Activated T-cell treated with anti-CD3 and anti-CD28 coated beads for 48 hours (primary cell): ENCODE data around the gene SAP30L.

ENCODE experiments used
- DNase-seq: peaks from one replicate; pipeline ENCODE4 v3.0.0-alpha.2; 2020; ENCODE audit warnings: low read depth

The SAP30L gene

DNA sequence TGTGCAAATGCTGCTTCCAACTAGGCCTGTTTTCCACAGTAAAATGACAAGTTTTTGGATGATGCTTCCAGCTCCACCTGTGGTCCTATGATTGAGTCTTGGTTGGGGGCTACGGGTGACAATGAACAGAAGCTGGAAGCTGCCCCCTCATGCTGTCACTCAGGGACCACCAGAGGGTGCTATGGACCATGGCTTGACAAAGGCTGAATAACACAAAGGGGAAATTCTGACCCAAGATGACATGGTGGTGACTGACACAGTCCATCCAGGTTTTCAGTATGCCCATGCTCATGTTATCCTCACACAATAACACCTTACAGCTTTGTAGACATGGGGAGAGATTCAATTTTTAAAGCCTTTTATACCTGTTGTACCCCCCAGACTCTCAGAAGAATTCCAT, 23.9 kb upstream of the SAP30L start:
- DNase-seq = no peak

DNA sequence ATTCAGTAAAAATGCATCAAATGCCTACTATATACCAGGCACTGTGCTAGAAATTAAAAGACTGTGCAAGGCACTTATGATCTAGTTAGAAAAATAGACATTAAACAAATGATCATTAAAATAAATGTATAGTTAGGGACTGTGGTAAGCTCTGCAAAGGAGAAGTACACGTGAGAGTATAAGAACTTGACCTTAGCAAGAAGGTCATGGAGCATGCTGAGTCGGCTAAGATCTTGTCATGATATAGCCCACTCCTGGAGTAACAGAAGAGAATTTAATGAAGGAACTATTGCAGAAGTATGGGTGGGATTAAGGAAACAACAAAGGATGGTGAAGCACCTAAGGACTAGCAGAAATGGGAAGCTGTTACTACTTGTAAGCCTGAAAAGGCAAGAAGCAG, 23.5 kb upstream of the SAP30L start:
- DNase-seq = no peak

DNA sequence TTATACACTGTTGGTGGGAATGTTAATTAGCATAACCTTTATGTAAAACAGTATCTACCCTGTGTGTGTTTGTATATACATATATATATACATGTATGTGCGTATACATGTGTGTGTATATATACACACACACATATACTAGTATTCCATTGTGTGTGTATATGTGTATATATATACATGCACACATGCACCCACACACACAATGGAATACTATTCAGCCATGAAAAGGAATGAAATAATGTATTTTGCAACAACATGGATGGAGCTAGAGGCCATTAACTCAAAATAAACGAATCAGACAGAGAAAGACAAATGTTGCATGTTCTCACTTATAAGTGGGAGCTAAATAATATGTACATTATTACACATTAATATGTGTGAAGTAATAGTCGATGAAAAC, 17.6 kb upstream of the SAP30L start:
- no peak for DNase-seq

DNA sequence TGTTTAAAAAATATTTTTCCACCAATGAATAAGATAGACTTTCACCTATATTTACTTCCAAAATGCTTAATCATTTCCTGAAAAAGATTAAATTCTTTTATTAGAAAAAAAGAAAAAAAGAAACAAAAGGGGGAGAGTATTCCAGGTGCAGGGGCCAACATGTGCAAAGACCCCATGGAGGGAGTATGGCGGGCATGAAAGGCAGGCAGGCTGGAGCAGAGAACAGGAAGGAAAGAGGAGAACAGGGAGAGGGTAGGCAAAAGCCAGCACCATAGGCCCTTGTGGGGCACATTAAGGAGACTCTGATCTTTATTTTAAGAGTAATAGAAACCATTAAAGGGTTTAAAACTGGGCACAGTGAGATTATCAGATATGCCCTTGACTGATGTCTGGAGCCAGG, 16.5 kb upstream of the SAP30L start:
- DNase-seq = no peak

GRCh38 chr5:154430466-154430865, 15.3 kb upstream of the SAP30L start:
- no peak for DNase-seq

GRCh38 chr5:154430961-154431630, 14.7 kb upstream of the SAP30L start:
- no peak for DNase-seq

DNA sequence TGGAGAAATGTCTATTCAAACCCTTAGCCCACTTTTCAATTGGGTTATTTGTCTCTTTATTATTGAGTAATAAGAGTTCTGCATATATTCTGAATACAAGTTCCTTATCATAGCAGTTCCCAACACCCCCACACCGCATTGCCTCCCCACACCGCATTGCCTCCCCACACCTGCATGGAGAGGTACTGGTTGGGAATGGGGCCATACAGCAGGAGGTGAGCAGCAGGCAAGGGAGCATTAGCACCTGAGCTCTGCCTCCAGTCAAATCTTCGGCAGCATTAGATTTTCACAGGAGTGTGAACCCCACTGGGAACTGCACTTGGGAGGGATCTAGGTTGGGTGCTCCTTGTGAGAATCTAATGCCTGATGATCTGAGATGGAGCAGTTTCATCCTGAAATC, 10.6 kb upstream of the SAP30L start:
- no peak for DNase-seq

- no peak for DNase-seq
These were observed 8.4 kb upstream of the SAP30L start for GRCh38 chr5:154437281-154437965.

GRCh38 chr5:154440540-154440939, 5.3 kb upstream of the SAP30L start:
- no peak for DNase-seq

DNA sequence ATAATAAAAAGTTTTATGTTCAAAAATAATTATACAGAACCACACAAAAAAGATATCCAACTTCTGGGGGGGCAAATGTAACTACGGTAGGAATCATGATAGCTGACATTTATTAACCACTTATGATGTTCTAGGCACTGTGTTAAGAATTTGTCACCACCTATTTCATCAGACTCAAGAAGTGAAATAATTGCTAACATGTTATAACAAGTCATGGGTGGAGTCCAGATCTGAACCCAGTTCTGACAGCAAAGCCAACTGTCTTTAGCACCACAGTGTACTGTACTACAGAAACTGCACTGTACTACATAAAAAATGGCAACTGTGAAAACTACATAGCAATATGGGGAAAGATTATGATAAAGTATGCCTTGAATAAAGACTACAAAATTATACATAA, 3.0 kb upstream of the SAP30L start:
- no peak for DNase-seq

- DNase-seq = peak; percentile 6
These were observed 1.0 kb upstream of the SAP30L start for GRCh38 chr5:154444556-154445421.

DNA sequence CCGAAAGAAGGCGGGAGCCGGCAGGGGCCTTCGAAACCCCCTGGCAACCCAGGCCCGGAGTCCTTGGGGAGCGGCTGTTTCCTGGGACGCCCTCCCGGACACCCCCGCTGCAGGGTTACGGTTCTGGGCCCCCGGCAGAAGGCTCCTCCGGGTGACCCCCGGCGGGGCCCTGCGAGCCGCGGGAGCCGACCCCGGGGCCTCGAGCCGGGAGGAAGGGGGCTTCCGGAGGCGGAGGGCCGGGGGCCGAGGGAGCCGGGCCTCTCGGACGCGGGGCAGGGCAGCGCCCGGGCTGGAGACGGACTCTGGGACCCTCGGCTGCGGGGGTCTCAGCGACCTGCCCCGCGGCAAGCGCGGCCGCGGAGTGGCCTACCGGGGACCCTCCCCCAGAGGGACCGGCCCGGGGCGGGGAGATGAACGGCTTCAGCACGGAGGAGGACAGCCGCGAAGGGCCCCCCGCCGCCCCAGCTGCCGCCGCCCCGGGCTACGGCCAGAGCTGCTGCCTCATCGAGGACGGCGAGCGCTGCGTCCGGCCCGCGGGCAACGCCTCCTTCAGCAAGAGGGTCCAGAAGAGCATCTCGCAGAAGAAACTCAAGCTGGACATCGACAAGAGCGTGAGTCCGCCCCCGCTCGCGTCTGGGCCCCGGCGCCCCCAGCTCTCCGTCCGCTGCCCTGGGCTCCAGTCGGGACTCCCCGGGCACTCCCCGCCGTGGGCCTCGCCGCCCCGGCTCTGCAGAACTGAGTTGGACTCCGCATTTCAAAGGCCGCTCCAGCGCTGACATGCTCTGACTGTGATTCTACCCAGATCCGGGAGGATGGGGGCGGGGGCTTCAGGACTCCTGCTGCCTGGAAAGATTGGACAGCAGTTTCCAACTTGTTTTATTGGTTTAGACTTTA, 645 bp downstream of the SAP30L start:
- DNase-seq = peak; percentile 25

- no peak for DNase-seq
These were observed 1.4 kb downstream of the SAP30L start for GRCh38 chr5:154447089-154447725.

DNA sequence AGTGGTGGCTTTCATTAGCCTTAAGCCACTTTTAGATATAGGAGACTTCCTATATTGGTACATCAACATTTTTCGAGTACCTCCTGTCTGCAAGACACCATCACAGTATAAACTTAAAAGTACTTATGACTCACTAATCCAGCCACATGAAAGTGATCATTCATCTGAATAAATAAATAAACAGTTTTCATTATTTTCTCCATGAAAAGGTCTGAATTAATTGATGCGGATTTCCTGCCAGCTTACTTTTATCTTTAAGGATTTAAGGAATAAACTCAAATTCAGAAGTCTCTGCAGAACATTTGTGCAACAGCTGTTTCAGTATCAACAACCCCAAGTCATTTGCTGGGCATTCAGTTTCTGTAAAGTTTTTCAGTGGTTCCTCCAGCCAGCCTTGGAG, 4.0 kb downstream of the SAP30L start:
- no peak for DNase-seq

DNA sequence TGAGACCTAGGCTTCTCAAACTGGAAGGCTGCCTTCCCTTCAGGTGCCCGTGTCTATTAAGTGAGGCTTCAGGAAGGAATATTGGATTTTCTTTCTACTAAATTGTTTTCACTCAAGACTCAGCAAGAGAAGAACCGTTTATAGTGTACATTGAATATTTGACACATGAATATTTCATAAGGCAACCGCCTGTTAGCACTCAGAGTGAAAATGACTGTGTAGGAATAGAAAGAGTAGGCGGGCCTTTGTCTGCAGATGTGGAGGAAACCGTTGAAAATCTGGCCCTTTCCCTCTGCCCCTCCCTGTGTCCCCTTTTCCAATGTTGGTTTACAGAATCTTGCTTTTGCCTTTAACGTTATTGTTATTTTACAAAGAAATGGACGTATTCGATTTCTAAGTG, 6.2 kb downstream of the SAP30L start:
- DNase-seq = no peak

GRCh38 chr5:154455585-154455984, 9.8 kb downstream of the SAP30L start:
- no peak for DNase-seq

DNA sequence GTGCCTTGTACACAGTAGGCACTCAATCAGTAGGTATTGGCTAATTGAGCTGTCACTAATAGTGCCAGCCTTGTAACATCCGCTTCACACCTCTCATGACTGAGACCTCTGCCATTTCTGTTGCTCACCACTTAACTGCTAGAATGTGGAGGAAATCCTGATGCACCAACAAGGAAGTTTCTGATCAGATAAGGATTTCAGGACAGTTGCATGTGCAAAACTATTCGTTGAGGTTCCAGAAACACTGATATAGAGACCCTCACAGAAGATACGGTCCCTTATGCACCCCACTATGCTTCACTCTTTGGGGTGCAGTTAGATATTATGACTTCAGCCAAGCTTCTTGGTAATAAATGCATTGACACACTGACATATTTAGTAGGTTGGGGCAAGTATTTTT, 10.7 kb downstream of the SAP30L start:
- no peak for DNase-seq

DNA sequence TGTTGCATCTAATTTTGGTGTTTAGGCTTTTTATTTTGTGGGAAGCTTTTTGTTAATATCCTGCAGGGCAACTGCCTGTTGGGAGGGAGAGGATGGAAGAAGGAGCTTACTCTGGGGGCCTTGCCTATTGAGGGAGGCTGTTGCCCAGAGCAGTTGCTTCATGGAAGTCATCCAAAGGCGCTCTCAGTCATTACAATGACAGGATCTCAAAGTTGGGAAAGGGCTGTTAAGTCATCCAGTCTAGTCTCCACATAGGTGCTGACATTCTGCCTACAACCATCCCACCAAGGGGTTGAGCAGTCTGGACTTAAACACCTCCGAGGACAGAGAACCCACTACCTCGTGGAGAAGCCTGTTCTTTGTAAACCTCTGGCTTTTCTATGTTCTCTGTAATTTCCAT, 13.2 kb downstream of the SAP30L start:
- no peak for DNase-seq

DNA sequence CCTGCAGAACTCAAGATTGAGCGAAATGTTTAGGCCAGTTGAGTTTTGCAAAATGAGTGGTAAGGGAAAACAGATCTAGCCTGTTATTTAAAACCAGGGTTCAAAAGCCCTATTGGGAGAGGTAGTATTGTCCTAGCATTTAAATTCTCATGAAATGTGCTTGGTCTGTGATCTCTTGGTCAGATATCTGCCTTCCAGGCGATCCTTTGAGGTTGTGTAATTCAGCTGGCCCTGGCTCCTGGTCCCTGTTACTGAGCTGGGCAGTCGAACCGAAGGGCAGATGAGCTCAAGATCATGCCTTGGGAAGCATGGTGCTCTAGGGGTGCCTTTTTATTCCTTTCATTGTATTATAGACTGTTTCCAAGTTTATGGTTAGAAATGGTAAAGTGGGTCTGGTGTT, 14.4 kb downstream of the SAP30L start:
- no peak for DNase-seq

DNA sequence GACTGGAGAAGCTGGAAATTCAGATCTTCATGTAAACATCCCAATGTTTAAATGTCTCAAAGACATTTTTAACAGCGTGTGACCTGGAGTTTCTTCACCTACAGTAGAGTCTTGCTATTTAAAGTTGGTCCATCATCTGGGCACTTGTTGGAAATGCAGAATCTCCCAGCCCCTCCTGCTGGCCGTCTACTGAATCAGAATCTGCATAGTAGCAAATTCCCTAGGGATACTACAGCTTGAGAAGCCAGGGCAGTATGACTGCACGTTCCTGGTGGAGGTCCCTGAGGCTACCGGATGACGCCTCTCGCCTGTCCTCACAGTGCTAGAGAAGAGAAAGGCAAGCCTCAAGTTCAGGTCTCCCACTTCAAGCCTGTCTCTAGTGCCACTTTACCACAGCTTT, 15.7 kb downstream of the SAP30L start:
- DNase-seq = no peak

- no peak for DNase-seq
These were observed 18.6 kb downstream of the SAP30L start for GRCh38 chr5:154464438-154464837.

DNA sequence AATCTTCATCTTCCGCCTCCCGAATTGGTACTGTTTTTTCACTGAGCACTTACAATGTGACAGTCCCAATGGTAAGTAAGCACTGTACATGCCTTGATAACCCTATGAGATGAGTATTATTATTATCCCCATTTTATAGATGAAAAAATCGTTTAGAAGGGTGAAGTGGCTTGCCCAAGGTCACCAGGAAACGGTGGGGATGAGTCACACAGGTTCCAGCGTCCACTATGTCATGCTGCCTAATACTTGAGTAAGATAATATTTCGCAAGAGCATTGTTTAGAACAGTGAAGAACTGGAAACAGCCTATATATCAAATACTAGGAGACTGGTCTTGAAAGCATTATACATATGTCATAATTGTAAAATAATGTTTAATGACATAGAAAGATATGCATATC, 19.4 kb downstream of the SAP30L start:
- DNase-seq = no peak
